WERI-Rb-1 (cell line): ENCODE results near the gene PMFBP1.
A peak's percentile ranks its signal among the peaks of the same experiment; 100 is the strongest.

Experiments
- DNase-seq: peaks from one replicate; pipeline ENCODE4 v3.0.0-alpha.2; 2020
- H3K27ac ChIP-seq: fragments of 250-450 bp; sonication (Bioruptor Pico); 2 replicates; pipeline ENCODE4 v1.5.1; 2020; ENCODE audit warnings: mild to moderate bottlenecking, moderate library complexity
- H3K27me3 ChIP-seq: fragments of 250-450 bp; sonication (Bioruptor Pico); 2 replicates; pipeline ENCODE4 v1.5.1; 2021; ENCODE audit warnings: mild to moderate bottlenecking, low read depth, moderate library complexity; ENCODE audit not compliant: insufficient read depth, severe bottlenecking
- H3K36me3 ChIP-seq: fragments of 250-450 bp; sonication (Bioruptor Pico); 2 replicates; pipeline ENCODE4 v1.5.1; 2020; ENCODE audit warnings: mild to moderate bottlenecking, moderate library complexity
- H3K4me3 ChIP-seq: 2 replicates; pipeline ENCODE4 v1.5.1; 2011; ENCODE audit warnings: low read depth, mild to moderate bottlenecking, control low read depth, low read length
- H3K9me3 ChIP-seq: fragments of 250-450 bp; sonication (Bioruptor Pico); 2 replicates; pipeline ENCODE4 v1.5.1; 2021; ENCODE audit warnings: mild to moderate bottlenecking, moderate library complexity; ENCODE audit not compliant: severe bottlenecking
- TF ChIP-seq, protein P1 (sequence below): IDR thresholded peaks from 2 replicates; pipeline ENCODE4 v1.5.1; 2011; ENCODE audit warnings: low read depth, mild to moderate bottlenecking, control low read depth, inconsistent platforms, low read length

PMFBP1 gene

GRCh38 chr16:72126429-72126765 lies 45.6 kb downstream of the PMFBP1 start:
- TF ChIP-seq, protein P1, sequence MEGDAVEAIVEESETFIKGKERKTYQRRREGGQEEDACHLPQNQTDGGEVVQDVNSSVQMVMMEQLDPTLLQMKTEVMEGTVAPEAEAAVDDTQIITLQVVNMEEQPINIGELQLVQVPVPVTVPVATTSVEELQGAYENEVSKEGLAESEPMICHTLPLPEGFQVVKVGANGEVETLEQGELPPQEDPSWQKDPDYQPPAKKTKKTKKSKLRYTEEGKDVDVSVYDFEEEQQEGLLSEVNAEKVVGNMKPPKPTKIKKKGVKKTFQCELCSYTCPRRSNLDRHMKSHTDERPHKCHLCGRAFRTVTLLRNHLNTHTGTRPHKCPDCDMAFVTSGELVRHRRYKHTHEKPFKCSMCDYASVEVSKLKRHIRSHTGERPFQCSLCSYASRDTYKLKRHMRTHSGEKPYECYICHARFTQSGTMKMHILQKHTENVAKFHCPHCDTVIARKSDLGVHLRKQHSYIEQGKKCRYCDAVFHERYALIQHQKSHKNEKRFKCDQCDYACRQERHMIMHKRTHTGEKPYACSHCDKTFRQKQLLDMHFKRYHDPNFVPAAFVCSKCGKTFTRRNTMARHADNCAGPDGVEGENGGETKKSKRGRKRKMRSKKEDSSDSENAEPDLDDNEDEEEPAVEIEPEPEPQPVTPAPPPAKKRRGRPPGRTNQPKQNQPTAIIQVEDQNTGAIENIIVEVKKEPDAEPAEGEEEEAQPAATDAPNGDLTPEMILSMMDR: no peak
- Histone ChIP-seq H3K9me3 (no peaks in the 10 kb centered on the region), H3K27me3 (no peaks in the 10 kb centered on the region), H3K27ac (no peak overlapping the region), H3K4me3 (no peak overlapping the region), H3K36me3 (no peaks in the 10 kb centered on the region)
- DNase-seq: no peak

DNA sequence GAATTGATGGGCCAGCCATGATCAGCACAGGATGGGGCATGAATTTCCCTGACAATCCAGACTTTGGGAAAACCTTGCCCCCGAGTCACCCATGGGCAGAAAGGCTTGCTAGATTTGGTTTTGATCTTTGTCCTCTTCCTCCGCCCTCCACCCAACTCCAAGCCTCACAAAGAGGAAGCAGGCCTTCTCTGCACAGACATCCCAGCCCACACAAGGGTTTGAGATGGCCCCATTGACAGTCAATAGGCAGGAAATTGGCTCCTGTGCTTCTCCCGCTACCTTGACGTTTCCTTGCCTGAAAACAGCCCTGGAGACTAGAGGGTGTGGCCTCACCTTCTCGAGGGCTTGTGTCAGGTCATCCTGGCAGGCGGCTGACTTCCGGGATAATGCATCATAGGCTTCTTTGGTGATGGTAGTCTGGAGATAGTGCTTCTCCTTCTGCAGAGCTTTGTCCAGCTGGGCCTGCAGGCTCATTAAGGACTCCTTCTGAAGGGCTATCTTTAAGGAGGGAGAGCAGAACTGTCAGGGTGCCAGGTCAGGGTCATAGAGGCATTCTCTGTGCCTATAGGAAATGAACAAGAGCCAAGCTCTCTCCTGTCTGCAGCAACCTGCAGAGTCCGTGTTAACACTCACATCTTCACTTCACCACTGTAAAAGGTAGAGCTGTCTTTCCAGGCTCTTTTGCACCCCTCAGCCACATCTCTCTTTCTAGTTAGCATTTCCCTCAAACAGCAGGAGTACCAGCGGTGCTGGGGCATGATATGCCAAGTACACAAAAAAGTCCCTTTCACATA lies 46.1 kb downstream of the PMFBP1 start:
- DNase-seq: no peak
- TF ChIP-seq, protein P1: no peak
- no peak overlapping the region for H3K27ac ChIP-seq
- H3K36me3 ChIP-seq: no peaks in the 10 kb centered on the region
- no peak overlapping the region for H3K4me3 ChIP-seq
- no peaks in the 10 kb centered on the region for H3K27me3 ChIP-seq
- H3K9me3 ChIP-seq: no peaks in the 10 kb centered on the region

- Histone ChIP-seq H3K36me3 (no peaks in the 10 kb centered on the region), H3K9me3 (no peaks in the 10 kb centered on the region), H3K4me3 (no peak overlapping the region), H3K27ac (no peak overlapping the region; the same call in 1 of the 2 replicates), H3K27me3 (no peaks in the 10 kb centered on the region)
- TF ChIP-seq, protein P1: peak; percentile 84
- DNase-seq: peak; percentile 77
These were observed 47.0 kb downstream of the PMFBP1 start for GRCh38 chr16:72124761-72125634.

GRCh38 chr16:72124148-72124547 lies 47.8 kb downstream of the PMFBP1 start:
- Histone ChIP-seq H3K27ac (no peak overlapping the region), H3K9me3 (no peaks in the 10 kb centered on the region), H3K4me3 (no peak overlapping the region), H3K36me3 (no peaks in the 10 kb centered on the region), H3K27me3 (no peaks in the 10 kb centered on the region)
- no peak for DNase-seq
- TF ChIP-seq, protein P1: no peak

DNA sequence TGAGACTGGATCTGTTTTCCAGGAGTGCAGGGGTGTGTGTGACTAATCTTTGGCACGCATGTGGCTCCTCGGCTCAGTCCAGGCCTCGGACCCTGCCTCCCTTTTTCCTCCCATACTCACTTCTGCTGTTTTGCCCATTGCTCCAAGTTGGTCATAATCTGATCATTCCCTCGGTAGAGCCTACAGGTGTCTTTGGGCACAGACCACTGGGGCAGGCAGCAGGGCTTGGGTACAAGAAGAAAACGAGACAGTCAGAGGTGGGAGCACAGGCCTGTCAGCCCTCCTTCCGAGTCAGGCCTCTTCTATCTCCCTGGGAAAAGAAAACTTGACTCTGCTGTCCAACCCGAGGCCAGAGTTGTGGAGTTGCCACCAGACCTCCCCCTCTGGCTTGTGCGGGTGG lies 48.5 kb downstream of the PMFBP1 start:
- Histone ChIP-seq H3K4me3 (no peak overlapping the region), H3K27ac (no peak overlapping the region), H3K9me3 (no peaks in the 10 kb centered on the region), H3K36me3 (no peaks in the 10 kb centered on the region), H3K27me3 (no peaks in the 10 kb centered on the region)
- TF ChIP-seq, protein P1: no peak
- DNase-seq: no peak
